PC-9 (cell line): ENCODE measurements around the gene ZNF691.

ENCODE experiments used
- CTCF ChIP-seq: fragments of 200-600 bp; sonication (generic); conservative IDR thresholded peaks from 2 replicates; pipeline ENCODE4 v1.6.1; 2017; ENCODE audit warnings: mixed run types, antibody characterized with exemption, mild to moderate bottlenecking, moderate library complexity
- EZH2 ChIP-seq: fragments of 200-600 bp; sonication (generic); IDR thresholded peaks from 2 replicates; pipeline ENCODE4 v1.8.0; 2017; ENCODE audit warnings: antibody characterized with exemption, low read depth

GRCh38 chr1:42887366-42887765 lies 41.0 kb downstream of the ZNF691 start:
- TF ChIP-seq CTCF = no peak
- no peak for TF ChIP-seq EZH2
